Lung (tissue), 12 donors: ENCODE data around the gene C10orf95. TPM values are rescaled to one million over a fixed set of nuclear protein-coding genes. Genes with fewer than 3 reads are reported as not detected.

Experiments used
- ATAC-seq: fragments of 200-7000 bp; cut with Tn5 transposase; one replicate; pipeline ENCODE4 v1.9.1; 2020; ENCODE audit warnings: moderate number of reproducible peaks; ENCODE audit not compliant: insufficient read depth, low FRiP score
- DNase-seq, 3 donors: peaks; one replicate each; pipeline ENCODE4 v3.0.0-alpha.2; 2013 to 2017
- H3K27ac ChIP-seq, 2 donors: one replicate each; pipeline ENCODE4 v1.5.1; 2013; ENCODE audit warnings: mild to moderate bottlenecking in 2 of 2, moderate library complexity in 2 of 2, control low read depth in 1 of 2, inconsistent platforms in 1 of 2, low read depth in 1 of 2, low read length in 1 of 2
- H3K27me3 ChIP-seq, 3 donors: one replicate each; pipeline ENCODE4 v1.5.1; 2013; ENCODE audit warnings: low read length in 2 of 3; ENCODE audit not compliant: control insufficient read depth in 3 of 3, insufficient read depth in 3 of 3
- H3K36me3 ChIP-seq, 4 donors: one replicate each; pipeline ENCODE4 v1.5.1; 2013; ENCODE audit warnings: low read length in 4 of 4, mild to moderate bottlenecking in 1 of 4, moderate library complexity in 1 of 4; ENCODE audit not compliant: control insufficient read depth in 4 of 4, insufficient read depth in 4 of 4
- H3K4me1 ChIP-seq, 5 donors: one replicate each; pipeline ENCODE4 v1.5.1; 2013; ENCODE audit warnings: low read length in 5 of 5, mild to moderate bottlenecking in 2 of 5, moderate library complexity in 1 of 5; ENCODE audit not compliant: control insufficient read depth in 5 of 5, insufficient read depth in 5 of 5
- H3K4me3 ChIP-seq: one replicate; pipeline ENCODE4 v1.5.1; 2013; ENCODE audit warnings: mild to moderate bottlenecking, control low read depth, moderate library complexity
- H3K9ac ChIP-seq, 2 donors: one replicate each; pipeline ENCODE4 v1.5.1; 2013; ENCODE audit warnings: low read length in 2 of 2, control low read depth in 1 of 2; ENCODE audit not compliant: insufficient read depth in 1 of 2
- H3K9me3 ChIP-seq, 4 donors: one replicate each; pipeline ENCODE4 v1.5.1; 2013; ENCODE audit warnings: low read length in 3 of 4, mild to moderate bottlenecking in 1 of 4, moderate library complexity in 1 of 4; ENCODE audit not compliant: control insufficient read depth in 4 of 4, insufficient read depth in 3 of 4
- CTCF ChIP-seq: IDR thresholded peaks from 2 replicates; pipeline ENCODE4 v1.5.1; 2012; ENCODE audit warnings: mild to moderate bottlenecking; ENCODE audit errors: control extremely low read depth, extremely low read depth
- WGBS, 2 donors: extraction: QIAGEN DNeasy Blood & Tissue Kit; methylation state at CpG; one replicate each; pipeline ENCODE4 v1.1.7; 2013; 5-methylcytosine and 5-hydroxymethylcytosine counted together
- polyA plus RNA-seq, 2 donors: library from polyadenylated mRNA; stranded (reverse); fragments of 200-250 nt; gene quantifications; one replicate each; pipeline ENCODE4 v1.2.1, GENCODE V29; 2013
- total RNA-seq, 2 donors: library from RNA; depleted of rRNA in 1 of 2; stranded (reverse); fragments of >200 nt in 1 of 2; gene quantifications; one replicate each; pipeline ENCODE4 v1.2.1, GENCODE V29; 2014 to 2021
- donor health status: control.
- donor health status: control.
- donor health status: Bipolar disorder and iron deficiency.
- donor health status: healthy.
- donor health status: DM: yes; HTN: yes; CAD: no.

Gene C10orf95
- total and polyA plus RNA-seq, 4 donors = 3.9 to 20.4 (median 6.2) TPM

DNA sequence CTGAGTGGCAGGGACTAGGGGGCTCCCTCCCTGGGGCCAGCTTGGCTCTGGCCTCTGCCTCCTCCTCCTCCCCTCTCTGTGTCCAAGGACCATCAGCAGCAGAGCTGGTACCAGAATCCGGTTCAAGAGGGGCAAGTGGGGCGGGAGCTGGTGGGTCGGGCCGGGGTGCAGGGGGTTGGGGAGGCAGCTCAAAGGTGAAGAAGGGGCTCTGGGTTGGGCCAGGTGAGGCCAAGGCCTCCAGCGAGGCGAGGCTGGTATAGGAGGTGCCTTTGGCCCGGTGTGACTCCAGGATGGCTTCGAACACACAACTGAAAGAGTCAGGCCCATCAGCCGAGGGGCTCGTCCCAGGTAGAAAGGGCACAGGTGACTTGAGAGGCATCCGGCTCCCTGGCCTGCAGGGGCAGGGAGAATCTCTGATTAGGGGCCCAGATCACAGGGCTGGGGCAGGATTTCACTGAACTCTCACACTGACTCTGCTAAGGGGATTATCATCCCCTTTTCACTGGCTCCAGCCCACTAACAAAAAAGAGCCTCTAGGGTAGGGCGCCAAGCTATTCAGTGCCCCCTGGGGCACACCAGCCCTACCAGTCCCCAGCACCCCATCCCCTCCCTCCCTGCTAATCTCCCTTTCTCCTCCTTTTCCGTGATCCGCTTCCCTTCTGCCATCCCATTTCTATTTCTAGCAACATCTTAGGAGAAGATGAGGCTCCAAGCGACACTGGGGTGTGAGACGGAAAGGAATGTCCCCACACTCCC lies 37.4 kb downstream of the C10orf95 start:
- H3K27me3 ChIP-seq = peaks cover 5 to 50% (median 10%) of the 10 kb centered on the region in 3 donors
- WGBS, 2 donors = 79 to 87% methylated on average over 16 of the region's 16 CpGs
- TF ChIP-seq CTCF = no peak
- no peak overlapping the region for H3K9ac ChIP-seq
- H3K4me1 ChIP-seq = peaks cover 0 to 18% (median 10%) of the 10 kb centered on the region in 5 donors
- H3K27ac ChIP-seq = no peak overlapping the region
- DNase-seq (no peak), ATAC-seq (no peak)
- no peak overlapping the region for H3K4me3 ChIP-seq
- no peaks in the 10 kb centered on the region for H3K36me3 ChIP-seq
- H3K9me3 ChIP-seq = no peaks in the 10 kb centered on the region

DNA sequence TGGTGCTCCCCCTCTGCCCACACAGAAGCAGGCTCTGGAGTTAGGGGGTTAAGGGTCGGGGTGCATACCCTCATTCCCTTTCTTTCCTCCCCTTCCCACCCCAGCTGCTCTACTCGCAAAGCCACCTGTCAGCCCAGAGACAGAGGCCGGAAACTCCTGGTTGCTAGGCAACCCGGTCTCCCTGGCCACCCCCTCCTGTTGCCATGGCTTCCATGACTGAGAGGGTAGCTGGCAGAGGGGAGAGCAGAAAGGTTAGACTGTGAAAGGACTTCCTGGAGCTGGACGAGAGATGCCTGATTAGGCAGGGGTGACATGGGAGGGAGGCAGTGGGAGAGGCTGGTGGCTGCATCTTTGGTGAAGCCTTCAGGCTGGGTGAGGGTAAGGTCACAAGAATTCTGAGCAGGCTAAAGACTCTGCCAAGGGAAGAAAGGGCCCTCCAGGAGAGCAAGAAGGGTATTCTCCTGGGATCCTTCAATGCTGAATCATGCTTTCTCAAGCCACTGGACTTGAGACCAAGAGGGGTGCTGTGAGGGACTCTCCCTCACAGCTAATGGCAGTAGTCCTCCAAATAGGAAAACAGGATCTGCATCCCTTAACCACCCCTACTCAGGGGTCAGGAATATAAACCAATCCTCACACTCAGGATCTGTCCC lies 38.2 kb downstream of the C10orf95 start:
- ATAC-seq (no peak), DNase-seq (no peak)
- Histone ChIP-seq H3K4me1 (peaks cover 0 to 23% (median 10%) of the 10 kb centered on the region in 5 donors), H3K27me3 (peaks cover 5 to 46% (median 9%) of the 10 kb centered on the region in 3 donors), H3K9ac (no peak overlapping the region), H3K27ac (no peak overlapping the region), H3K9me3 (no peaks in the 10 kb centered on the region), H3K36me3 (no peaks in the 10 kb centered on the region), H3K4me3 (no peak overlapping the region)
- WGBS, 2 donors = 16 to 20% methylated on average over 5 of the region's 5 CpGs
- TF ChIP-seq CTCF = no peak

DNA sequence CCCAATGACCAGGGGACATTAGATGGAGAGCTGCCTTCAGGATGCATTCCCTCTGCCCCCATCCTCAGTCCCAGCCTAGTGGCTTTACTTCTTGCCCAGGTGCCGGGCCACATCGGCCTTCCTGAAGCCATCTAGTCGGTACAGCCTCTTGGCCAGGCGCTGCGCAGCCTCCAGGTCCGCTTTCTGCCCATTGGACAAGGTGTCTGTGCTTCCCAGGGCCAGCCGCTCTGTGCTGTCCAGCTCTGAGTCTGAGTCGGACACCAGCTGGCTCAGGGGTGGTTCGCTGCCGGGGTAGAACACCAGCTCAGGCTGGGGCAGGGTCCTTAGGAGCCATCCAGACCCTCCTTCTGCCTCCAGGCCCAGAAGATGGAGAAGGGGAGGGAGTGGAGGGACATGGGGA lies 39.0 kb downstream of the C10orf95 start:
- no peak overlapping the region for H3K9ac ChIP-seq
- H3K36me3 ChIP-seq = no peaks in the 10 kb centered on the region
- ATAC-seq (no peak), DNase-seq (no peak)
- peaks cover 0 to 31% (median 10%) of the 10 kb centered on the region in 5 donors for H3K4me1 ChIP-seq
- H3K4me3 ChIP-seq = no peak overlapping the region
- no peaks in the 10 kb centered on the region for H3K9me3 ChIP-seq
- H3K27me3 ChIP-seq = peaks cover 5 to 41% (median 7%) of the 10 kb centered on the region in 3 donors
- no peak for TF ChIP-seq CTCF
- H3K27ac ChIP-seq = no peak overlapping the region
- 90 to 91% methylated on average over 9 to 10 of the region's 10 CpGs for WGBS, 2 donors
